ENCODE data around the gene SPINT2.

SPINT2 gene

DNA sequence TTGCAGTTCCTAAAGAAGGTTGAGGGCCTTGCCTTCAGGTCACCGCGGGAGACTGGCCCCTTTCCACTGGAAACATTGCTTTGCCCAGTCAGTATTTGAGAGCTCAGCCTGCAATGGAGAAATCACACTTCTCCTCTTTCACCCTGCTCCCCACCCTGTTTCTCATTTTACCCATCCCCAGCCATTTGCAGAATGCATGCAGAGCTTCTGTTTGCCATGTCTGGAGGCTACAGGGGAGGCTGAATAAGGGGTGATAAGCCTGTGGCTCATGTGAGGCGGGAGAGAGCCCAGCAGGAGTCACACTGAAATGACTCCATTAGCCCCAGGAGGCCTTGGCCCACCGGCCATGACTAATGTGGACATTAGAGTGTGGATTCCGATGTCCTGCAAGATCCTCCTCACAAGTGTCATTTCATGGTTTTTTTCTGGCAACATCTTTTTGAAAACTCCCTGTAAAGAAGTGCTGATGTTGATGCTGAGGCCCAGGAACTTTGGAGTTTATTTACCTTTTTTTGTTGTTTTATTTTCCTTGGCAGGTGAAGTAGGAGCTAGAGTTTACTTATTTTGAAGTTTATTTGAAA lies 6.3 kb downstream of the SPINT2 start:
- DNase-seq, result no peak

DNA sequence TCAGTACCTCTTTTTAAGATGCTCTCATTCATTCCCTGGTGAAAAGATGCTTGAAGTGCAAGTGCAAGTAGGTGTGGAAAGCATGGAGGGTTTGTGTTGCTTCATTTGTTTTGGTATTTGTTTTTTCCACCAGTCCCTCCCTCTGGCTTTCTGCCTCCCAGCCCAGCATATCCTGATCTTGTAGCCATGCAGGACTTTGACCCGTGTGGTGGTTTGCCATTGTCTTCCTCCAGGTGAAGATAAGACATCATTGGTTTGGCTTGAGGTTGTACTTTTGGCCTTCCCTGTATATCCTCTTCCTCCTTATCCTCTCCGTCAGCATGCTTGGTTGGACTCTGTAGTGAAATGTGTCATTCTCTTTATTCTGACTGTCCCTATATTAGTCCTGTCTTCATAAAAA lies 9.1 kb downstream of the SPINT2 start:
- DNase-seq, result no peak

DNA sequence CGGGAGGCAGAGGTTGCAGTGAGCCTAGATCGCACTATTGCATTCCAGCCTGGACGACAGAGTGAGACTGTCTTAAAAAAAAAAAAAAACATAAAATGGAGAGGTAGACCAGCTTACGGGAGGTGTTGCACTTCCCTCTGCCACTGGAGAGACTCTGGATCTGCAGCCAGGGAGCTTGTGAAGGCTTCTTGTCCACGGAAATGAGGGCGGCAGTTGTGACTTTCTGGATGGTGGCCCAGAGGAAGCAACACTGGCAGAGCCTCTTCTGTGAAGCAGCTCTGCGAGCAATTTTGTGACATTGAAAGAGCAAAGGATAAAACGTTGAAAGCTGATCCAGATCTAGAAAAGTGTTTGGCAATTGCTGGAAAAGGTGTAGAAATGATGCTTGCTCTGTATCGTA lies 10.4 kb downstream of the SPINT2 start:
- DNase-seq, result no peak

DNA sequence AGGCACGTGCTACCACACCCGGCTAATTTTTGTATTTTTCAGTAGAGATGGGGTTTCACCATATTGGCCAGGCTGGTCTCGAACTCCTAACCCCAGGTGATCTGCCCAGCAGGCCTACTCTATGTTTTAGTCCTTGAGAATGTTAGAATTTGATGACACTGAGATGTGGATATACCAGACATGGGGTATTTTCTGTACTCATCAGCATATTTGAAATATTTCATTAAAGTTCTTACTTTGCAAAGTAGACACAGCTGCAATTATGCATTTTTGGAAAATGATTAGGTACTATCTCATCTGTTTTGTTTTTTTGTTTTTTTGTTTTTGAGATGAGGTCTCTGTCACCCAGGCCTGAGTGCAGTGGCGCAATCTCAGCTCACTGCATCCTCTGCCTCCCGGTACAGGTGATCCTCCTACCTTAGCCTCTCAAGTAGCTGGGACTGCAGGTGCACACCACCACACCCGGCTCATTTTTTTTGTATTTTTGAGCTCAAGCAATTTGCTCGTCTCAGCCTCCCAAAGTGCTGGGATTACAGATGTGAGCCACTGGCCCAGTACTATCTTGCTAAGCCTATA lies 12.7 kb downstream of the SPINT2 start:
- DNase-seq, result no peak

DNA sequence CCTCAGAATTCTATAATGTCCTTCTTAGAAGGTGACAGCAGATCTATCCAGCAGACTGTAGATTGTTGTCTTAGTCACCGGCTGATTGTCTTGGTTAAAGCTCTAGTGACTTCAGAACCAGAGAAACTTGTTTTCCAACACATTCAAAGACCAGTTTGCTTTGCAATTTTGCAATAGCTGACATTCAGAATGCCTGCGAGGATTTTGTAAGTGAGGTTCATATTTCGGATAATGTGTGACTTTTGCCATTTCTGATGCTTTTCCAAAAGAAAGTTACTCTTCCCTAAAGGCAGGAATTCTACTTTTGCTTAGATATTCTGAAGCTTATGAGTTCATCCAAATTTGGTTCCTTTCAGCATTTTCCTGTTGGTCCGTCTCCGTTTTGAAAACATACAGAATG lies 13.2 kb downstream of the SPINT2 start:
- DNase-seq, result no peak

DNA sequence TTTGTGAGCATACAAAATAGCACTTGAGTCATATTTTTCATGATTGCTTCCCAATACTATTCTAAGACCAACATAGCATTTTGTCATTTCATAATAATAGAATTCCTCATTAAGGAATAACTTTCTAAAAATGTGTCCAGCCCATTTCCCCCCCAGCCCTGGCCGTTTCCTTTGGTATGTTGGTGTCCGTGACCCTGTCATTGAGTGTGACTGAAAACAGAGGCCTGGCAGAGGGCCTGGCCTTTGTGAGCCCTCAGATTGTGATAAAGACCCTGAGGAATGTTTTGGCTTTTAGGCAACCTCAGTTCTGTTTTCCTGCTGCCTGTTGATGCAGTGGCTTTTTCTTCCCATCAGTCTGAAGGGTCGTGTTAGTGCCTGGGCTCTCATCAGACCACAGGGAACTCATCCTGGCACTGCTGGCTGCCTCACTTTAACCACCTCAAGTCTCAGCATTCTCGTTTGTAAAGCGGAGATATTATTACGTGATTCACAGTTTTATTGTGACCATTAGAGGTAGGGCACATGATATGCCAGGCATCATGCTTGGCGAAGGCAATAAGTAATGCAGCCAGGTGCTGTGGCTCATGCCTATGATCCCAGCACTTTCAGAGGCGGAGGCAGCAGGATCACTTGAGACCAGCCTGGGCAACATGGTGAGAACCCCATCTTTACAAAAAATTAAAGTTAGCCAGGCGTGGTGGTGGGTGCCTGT lies 13.8 kb downstream of the SPINT2 start:
- no peak for DNase-seq

DNA sequence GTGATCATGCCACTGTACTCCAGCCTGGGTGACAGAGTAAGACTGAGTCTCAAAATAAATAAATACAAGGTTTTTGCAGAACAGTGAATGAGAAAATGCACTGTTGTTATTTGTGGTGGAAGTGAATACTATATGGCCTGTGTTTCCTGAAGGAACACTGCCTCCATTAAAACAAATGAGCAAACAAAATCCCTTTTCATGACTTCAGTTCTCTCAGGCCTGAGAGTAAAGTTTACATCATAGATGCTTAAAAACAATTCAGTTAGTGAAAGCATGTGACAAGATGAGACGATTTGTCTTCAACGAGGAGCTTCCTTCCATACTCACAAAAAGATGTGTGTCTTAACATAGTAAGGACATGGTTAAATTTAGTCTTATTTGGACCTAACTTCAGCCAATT lies 14.4 kb downstream of the SPINT2 start:
- DNase-seq, result no peak

DNA sequence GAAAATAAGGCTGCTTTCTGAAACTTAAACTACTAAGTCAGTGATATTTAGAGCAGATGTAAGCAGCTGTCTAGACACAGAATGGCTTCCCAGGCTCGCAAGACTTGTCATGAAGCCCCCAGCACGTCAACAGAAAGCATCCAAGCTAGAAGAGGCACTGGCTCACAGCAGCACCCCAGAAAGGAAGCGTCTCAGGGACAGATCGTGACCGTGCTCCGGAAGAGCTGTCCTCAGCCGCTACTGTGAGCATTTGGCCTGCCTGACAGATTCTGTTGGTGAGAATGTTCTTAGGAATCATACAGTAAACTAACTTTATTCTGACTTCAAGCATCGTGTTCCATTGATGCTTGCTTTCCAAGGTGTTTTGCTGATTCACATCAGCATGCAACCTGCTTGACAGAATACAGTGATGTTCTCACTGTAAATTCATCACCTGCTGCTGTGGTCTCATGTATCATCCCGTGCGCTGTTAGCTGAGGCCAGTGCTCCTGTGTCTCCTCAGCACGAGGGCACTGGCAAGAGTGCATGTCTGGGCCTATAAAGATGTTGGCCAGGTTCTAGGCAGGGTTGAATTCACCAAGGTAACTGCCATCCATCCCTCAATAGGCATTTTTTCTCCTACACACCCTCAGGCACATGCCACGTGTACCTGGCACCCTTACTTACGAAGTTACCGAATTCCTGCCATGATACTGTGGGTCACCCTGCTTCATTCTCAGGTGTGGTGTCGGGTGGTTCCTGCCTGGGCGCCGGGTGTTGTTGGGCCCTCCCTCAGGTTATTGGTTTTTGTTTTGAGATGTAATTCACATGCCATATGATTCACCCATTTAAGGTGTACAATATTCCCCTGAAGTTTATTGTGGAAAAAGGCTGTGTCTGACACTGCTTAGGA lies 15.9 kb downstream of the SPINT2 start:
- DNase-seq, result no peak

DNA sequence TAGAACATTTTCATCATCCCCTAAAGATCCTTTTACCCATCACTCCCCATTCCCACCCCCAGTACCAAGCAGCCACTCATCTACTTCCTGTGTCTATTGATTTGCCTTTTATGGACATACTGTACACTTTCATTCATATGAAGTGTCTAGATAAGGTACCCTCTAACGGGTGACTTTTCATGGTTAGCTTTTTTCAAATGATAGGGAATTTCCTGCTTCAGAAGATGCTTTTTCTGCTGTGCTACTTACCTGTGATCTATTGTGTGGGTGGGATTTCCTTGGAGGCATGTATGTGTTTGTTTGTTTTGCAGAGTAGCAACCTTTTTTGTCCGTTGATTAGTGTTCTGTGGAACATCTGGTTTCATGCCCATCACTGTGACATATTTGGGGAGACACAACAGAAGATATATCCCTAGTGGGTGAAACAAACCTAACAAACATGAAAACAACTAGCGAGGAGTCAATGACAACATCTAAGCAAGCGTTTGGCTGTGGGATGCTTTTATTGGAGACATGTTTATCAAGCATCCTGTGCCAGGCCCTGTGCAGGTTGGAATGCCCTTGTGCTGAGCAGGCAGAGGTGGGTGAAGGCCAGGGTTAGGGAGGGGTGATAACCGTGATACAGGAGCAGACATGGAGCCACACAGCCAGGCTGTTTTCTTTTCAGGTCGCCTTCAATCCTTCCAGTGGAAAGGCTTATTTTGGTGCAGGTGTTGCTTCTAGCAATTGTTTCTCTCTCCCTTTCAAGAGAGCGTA lies 17.6 kb downstream of the SPINT2 start:
- DNase-seq, result no peak

DNA sequence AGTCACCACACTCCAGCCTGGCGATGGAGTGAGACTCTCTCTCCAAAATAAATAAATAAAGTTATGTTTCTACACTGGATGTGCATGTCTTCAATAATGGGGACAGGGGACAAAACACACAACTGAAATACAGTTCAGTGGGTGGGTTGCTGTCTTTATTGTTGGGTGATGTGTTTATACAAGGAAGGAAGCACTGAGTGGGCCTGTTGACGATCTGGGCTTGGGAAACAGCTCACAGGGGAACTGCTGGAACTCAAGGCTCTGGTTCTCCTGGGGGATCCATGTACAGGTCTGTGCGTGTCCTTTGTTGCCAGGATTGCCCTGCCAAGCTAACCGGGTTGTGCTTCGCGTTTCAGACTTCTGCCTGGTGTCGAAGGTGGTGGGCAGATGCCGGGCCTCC lies 18.9 kb downstream of the SPINT2 start:
- DNase-seq, result no peak

DNA sequence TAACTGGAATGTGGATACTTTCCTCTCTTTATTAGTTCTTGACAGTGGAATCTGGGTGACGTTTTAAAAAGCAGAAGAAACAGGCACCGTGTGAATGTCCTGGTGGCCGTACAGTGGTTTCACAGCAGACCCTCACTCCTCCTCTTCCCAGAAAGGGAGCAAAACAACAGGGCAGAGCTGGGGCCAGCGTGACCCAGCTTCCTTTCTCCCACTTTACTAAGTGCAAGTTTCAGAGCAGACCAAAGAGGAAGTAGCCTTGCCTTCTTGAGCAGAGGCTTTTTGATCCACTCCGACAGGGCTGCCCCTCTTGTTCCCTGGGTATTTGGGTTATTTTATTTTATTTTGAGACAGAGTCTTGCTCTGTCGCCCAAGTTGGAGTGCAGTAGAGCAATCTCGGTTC lies 20.0 kb downstream of the SPINT2 start:
- DNase-seq, result no peak

DNA sequence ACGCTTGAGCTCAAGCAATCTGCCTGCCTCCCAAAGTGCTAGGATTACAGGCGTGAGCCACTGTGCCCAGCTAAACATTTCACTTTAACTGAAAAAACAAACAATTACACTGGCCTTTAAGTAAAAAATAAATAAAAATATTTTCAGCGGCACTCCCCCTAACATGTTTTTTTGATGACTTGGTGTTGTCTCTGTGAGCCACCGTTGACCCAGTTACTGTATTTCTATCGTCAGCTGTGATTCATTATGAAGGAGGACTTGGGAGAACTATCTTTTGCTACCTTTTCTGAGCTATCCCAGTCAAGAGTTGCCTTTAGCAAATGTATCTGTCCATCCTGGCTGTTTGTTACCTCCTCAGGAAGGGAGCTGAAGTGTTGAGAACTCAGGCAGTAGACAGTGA lies 21.2 kb downstream of the SPINT2 start:
- no peak for DNase-seq

DNA sequence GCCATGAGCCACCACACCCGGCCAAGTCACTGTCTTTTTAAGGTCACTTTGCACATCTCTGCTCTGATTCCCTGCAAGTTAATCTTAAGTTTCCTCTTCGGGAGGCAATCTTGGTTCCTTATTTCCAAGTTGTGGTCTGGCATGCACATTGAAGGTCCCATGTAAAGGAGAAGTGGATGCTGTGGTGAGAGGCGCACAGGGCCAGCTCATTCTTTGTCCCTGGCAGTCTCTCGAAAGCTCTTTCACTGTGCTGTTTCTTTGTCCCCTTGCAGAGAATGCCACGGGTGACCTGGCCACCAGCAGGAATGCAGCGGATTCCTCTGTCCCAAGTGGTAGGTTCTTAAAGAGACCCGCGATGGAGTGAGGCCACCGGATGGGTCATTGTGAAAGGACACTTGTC lies 23.2 kb downstream of the SPINT2 start:
- DNase-seq, result no peak

DNA sequence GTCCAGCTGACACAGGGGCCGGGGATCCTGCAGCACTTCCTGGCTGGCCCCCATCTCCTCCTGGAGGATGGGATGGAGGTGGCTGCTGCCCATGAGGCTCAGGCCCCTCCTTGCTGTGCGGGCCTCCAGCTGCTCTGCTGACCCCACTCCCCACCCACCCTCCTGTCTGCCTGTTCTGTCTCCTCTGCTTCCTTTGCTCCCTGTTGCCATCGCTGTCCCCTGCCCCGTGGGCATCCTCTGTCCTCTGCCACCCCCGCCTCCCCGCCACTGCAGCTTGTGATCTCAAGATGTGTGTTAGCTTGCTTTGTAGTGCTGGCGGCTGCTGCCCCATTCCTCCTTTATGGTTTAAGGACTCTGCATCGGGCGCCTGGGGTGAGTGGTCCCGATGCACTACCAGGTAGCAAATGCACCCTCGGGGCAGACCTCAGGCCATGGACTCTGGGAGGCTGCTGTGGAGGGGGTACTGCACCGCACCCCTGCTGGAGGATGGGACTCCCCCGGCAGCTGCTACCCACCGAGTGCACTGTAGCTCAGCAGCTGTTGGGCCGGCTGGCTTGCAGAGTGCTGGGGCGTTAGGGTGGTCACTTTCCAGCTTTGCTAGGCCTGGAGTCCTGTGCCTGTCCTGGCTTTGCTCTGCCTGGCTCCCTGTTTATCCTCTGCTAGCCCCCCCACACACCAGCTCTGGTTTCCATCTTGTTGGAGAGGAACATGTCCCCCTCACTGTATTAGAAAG lies 23.9 kb downstream of the SPINT2 start:
- DNase-seq, result no peak

DNA sequence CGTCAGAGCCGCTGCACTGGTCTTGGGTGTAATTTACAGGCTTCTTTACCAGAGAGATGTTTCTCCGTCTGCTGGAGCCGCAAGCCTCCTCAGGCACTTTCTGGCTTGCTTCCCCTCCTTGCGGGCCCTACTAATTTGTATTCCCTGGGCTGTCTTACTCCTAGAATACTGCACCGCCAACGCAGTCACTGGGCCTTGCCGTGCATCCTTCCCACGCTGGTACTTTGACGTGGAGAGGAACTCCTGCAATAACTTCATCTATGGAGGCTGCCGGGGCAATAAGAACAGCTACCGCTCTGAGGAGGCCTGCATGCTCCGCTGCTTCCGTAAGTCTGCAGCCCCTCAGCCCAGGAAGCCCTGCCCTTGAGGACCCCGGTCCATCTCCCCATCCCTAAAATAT lies 25.6 kb downstream of the SPINT2 start:
- no peak for DNase-seq

DNA sequence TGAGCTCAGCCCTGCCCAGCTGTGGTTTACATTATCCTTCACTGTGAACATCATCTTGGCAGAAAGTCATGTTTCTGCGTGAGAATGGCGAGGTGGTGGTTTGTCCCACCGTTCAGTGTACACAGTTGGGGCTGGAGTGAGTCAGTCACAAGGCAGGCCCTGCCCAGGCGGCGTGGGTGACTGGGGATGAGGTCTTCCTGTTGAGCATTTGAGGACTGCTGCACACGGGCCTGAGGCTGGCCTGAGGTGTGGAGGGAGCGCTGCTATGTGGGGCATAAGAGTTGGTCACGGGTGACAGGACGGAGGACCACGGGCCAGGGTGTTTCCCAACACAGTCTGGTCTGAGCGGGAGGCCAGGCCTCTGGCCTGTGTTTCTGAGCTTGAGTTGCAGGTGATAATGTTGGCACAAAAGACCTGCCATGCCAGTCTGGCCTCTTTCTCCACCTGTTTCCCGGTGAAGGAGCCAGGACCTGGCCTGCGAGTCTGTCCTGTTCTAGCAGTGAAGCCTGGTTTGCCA lies 26.3 kb downstream of the SPINT2 start:
- no peak for DNase-seq

DNA sequence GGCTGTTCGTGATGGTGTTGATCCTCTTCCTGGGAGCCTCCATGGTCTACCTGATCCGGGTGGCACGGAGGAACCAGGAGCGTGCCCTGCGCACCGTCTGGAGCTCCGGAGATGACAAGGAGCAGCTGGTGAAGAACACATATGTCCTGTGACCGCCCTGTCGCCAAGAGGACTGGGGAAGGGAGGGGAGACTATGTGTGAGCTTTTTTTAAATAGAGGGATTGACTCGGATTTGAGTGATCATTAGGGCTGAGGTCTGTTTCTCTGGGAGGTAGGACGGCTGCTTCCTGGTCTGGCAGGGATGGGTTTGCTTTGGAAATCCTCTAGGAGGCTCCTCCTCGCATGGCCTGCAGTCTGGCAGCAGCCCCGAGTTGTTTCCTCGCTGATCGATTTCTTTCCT lies 27.5 kb downstream of the SPINT2 start:
- no peak for DNase-seq

DNA sequence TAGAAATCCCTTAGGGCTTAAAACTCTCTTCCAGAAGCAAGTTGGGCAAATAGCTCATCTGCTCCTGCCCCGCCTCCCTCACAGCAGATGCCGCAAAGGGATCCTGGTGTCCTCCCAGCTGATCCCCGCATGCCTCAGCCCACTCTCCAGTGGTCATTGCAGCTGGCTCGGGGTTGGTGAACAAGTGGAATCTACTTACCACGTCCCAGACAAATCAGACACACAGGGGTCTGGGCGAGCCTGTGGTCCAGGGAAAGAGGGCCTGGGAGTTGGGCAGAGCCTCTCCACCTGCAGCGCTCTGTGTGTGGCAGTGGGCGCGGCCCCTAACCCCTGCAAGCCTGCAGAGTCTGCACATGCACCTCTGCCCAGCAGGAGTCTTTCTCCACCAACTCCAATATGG lies 28.9 kb downstream of the SPINT2 start:
- DNase-seq, result no peak

DNA sequence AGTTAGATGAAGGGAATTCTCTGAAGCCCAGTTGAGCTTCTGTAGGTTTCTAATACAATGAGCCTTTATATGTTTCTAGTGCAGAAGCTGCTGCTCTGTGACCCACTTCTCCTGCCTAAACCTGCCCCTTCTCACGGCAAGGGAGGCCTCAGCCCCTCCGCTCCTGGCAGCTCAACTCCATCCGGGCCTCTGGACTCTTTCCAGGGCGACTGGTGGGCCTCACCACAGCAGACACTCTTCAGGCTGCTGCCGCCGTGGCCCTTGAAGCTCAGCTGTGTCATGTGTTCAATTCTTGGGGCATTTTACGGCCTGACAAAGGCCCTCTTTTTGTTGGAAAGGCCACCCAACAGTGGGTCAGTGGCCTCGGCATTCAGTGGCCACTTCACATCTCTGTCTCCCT lies 29.7 kb downstream of the SPINT2 start:
- DNase-seq, result no peak

DNA sequence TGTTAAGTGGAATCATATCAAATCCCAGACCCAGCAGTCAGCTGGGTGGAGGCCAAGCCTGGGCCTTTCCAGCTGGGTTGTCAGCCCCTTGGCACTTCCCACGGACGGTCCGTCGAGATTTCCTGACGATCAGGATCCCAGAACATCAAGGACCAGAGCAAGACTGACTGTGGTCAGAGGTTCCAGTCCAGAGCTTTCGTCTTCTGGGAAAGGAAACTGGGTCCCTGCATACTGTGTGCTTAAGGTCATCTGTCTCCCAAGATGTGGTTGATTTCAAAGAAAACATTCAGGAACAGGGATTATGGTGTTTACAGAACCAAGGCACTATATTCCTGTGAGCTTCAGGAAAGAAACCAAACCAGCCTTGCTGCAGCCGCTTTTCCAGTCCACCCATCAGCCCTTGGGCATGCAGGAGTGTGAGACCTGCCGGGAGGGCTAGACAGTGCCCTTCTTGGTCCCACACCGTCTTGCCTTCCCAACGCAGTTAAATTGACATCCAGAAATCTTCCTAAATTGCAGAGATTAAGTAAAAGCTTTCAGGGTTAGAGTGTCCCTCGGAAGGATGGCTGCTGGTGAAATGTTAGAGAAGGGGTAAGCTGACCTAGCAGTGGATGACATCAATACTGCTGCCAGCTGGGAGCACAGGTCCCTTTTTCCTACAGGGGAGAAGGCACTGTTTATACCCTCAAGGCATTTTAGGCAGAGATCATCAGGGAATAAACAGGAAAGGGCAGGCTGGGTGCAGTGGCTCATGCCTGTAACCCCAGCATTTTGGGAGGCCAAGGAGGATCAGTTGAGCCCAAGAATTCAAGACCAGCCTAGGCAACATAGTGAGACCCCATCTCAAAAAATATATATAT lies 34.7 kb downstream of the SPINT2 start:
- DNase-seq, result no peak
